Adrenal gland (tissue), 12 donors: ENCODE data around the gene REEP3. TPM values are rescaled to one million over a fixed set of nuclear protein-coding genes. Genes with fewer than 3 reads are reported as not detected.

Source experiments
- DNase-seq, 7 donors: peaks; one replicate each; pipeline ENCODE4 v3.0.0-alpha.2; 2019 to 2020
- H3K27ac ChIP-seq, 5 donors: fragments of 200-600 bp; sonication (generic) in 4 of 5; 1 replicate in 3 of 5; 2 replicates in 2 of 5; pipeline versions ENCODE4 v1.5.1 to v1.8.0; 2016 to 2020; ENCODE audit warnings: mild to moderate bottlenecking in 1 of 5
- H3K27me3 ChIP-seq: fragments of 200-600 bp; 2 replicates; pipeline ENCODE4 v1.8.0; 2021
- H3K36me3 ChIP-seq, 2 donors: fragments of 200-600 bp; replicated peaks in 1 of 2; 1 replicate in 1 of 2; 2 replicates in 1 of 2; pipeline versions ENCODE4 v1.5.1 to v1.8.0; 2018 to 2022
- H3K4me1 ChIP-seq, 2 donors: fragments of 200-600 bp; replicated peaks in 1 of 2; 1 replicate in 1 of 2; 2 replicates in 1 of 2; pipeline versions ENCODE4 v1.5.1 to v1.8.0; 2018 to 2021
- H3K4me3 ChIP-seq, 4 donors: fragments of 200-600 bp; sonication (generic) in 3 of 4; one replicate each; pipeline ENCODE4 v1.5.1; 2016 to 2018
- H3K9me3 ChIP-seq, 3 donors: fragments of 200-600 bp; sonication (generic) in 1 of 3; replicated peaks in 1 of 3; 1 replicate in 2 of 3; 2 replicates in 1 of 3; pipeline versions ENCODE4 v1.5.1 to v1.8.0; 2016 to 2021
- CTCF ChIP-seq, 6 experiments: fragments of 450-650 bp in 4 of 6; fragments of 200-600 bp in 2 of 6; sonication (generic) in 1 of 6; IDR thresholded peaks; 1 replicate in 5 of 6; 2 replicates in 1 of 6; pipeline versions ENCODE4 v1.5.1 to v1.8.0; 2016 to 2021; ENCODE audit warnings: antibody characterized with exemption in 6 of 6, mild to moderate bottlenecking in 2 of 6, moderate library complexity in 1 of 6
- POLR2A ChIP-seq, 2 donors: fragments of 450-650 bp; IDR thresholded peaks; one replicate each; pipeline ENCODE4 v1.6.1; 2017; ENCODE audit warnings: antibody characterized with exemption in 2 of 2, mild to moderate bottlenecking in 2 of 2, moderate library complexity in 1 of 2
- WGBS, 4 donors: extraction: QIAGEN DNeasy Blood & Tissue Kit in 2 of 4; methylation state at CpG; one replicate each; pipeline versions ENCODE4 v1.1.5 to v1.1.7; 2013 to 2017; 5-methylcytosine and 5-hydroxymethylcytosine counted together
- intact Hi-C, 2 donors: fragments of 100-400 bp; cut with DNase I; formaldehyde crosslinking; loops; one replicate each; pipeline versions ENCODE4 v1.14.1 to v1.15.0; 2022 to 2023
- polyA plus RNA-seq, 3 donors: library from polyadenylated mRNA; stranded (reverse); fragments of 200-250 nt in 2 of 3; fragments of 350-450 nt in 1 of 3; fragmentation: Illumina TruSeq in 1 of 3; extraction: RNeasy Lipid Tissue Mini Kit (QIAGEN cat#74804) in 1 of 3; gene quantifications; one replicate each; pipeline ENCODE4 v1.2.3, GENCODE V29; 2013 to 2014
- total RNA-seq, 9 donors: library from RNA; depleted of rRNA in 4 of 9; stranded (reverse); fragments of >200 nt in 4 of 9; fragments of 120-200 nt in 1 of 9; fragmentation: NEBNext Ultra II Directional in 1 of 9; extraction: Animal tissue kit (Norgen Biotek cat#: 25700) in 1 of 9; gene quantifications; one replicate each; pipeline versions ENCODE4 v1.1.0 to v1.2.4, GENCODE V29; 2013 to 2023
- donor health status: healthy with polysubstance abuse.
- donor health status: Bipolar disorder and iron deficiency.
- donor health status: DM: yes; HTN: yes; CAD: no.
- donor health status: DM: no; HTN: no; CAD: no.
- donor health status: DM: no; HTN: no; CAD: no.
- donor health status: DM: yes; HTN: yes; CAD: no.

Gene REEP3
- total and polyA plus RNA-seq, 12 donors: 5.1 to 79.8 (median 48.1) TPM

GRCh38 chr10:63600540-63600939, 79.3 kb downstream of the REEP3 start:
- no peak for TF ChIP-seq CTCF (IDR thresholded peaks at IDR 0.05)
- TF ChIP-seq POLR2A (IDR thresholded peaks at IDR 0.05): no peak
- H3K4me1 ChIP-seq: peaks cover 6 to 13% of the 10 kb centered on the region in 2 donors
- H3K4me3 ChIP-seq: no peak overlapping the region
- H3K27ac ChIP-seq: no peak overlapping the region
- no peak for DNase-seq
- 98 to 100% (median 100%) methylated on average over 1 of the region's 1 CpG for WGBS, 4 donors
- no peaks in the 10 kb centered on the region for H3K9me3 ChIP-seq
- peaks cover 0 to 3% of the 10 kb centered on the region in 2 donors for H3K36me3 ChIP-seq
- H3K27me3 ChIP-seq: no peaks in the 10 kb centered on the region
- intact Hi-C loops: no loop called here

DNA sequence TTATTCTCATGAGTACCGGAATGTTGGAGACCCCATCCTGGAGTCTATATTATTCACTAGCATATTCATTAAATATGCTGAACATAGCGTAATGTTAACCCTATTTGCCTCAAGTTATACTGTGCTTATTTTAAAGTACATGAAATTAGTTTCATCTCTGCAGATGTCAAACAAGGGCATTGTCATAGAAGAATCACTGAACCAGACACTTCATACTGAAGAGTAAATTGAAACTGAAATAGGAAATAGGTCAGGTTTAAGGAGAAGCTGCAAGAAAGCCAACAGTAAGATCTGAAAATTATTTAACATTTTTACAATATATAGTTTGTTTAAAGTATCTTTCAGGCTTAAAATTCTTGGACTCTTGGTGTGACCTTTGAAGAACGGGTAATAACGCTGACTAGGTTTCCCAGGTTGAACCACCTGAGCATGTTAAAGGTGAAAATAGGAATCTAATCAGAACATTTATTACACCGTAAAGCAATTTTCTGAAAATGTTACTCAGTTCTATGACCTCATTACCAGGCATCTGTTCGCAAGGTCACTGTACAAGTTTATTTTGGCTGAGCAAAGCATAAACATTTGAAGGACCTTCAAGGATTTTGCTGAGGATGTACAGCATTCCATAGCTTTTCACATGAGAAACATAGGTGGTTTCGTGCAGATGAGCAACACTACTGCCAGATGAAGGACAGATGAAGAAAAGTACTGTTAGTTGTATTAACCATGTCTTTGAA, 82.7 kb downstream of the REEP3 start:
- no peak for TF ChIP-seq CTCF (IDR thresholded peaks at IDR 0.05)
- no peak for TF ChIP-seq POLR2A (IDR thresholded peaks at IDR 0.05)
- Histone ChIP-seq H3K27ac (no peak overlapping the region), H3K9me3 (no peaks in the 10 kb centered on the region), H3K27me3 (no peaks in the 10 kb centered on the region), H3K4me3 (no peak overlapping the region), H3K4me1 (peaks cover 6 to 13% of the 10 kb centered on the region in 2 donors), H3K36me3 (no peaks in the 10 kb centered on the region)
- no peak for DNase-seq
- intact Hi-C loops: no loop called here
- WGBS, 4 donors: 54 to 73% (median 57%) methylated on average over 7 of the region's 7 CpGs

DNA sequence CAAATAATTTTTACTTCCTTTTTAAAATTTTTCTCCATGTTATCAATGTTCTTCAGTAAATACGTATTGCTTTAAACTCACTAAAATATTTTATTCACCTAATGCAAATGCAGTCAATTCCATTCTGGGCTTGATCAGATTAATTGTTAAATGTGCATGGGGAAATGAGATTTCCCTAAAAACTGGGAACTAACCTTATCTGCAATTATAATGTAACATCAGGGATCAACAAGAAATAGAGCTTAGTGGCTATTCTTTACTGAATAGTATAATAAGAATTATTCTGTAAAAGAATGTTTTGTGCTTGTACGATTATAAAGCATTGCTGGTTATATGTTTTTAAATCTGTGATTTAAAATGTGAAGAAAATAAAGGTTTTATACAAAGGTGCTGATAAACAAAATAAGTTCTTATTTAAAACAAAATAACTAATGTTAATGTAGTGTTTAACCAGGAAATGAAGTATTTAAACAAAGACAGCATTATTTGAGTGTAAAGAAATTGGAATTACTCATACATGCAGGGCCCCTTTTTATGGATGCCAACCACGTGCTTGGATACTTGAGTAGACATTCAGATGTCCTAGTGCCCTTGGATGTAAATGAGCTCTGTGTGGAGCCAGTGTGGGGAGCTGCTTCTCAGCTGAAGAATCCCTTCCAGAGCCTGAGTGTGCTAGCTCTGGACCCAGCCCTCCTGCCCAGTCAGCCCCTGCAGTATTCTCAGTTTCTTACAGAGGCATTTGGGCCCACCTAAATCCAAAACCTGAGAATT, 84.2 kb downstream of the REEP3 start:
- DNase-seq: no peak
- 88 to 95% (median 90%) methylated on average over 3 of the region's 3 CpGs for WGBS, 4 donors
- H3K9me3 ChIP-seq: no peaks in the 10 kb centered on the region
- no peak overlapping the region for H3K4me3 ChIP-seq
- H3K27me3 ChIP-seq: no peaks in the 10 kb centered on the region
- H3K4me1 ChIP-seq: peaks cover 6 to 13% of the 10 kb centered on the region in 2 donors
- intact Hi-C loops: no loop called here
- no peaks in the 10 kb centered on the region for H3K36me3 ChIP-seq
- TF ChIP-seq POLR2A (IDR thresholded peaks at IDR 0.05): no peak
- TF ChIP-seq CTCF (IDR thresholded peaks at IDR 0.05): no peak
- H3K27ac ChIP-seq: no peak overlapping the region

- no peak overlapping the region for H3K27ac ChIP-seq
- no peaks in the 10 kb centered on the region for H3K9me3 ChIP-seq
- H3K36me3 ChIP-seq: no peaks in the 10 kb centered on the region
- intact Hi-C loops: no loop called here
- no peaks in the 10 kb centered on the region for H3K27me3 ChIP-seq
- no peak for DNase-seq
- H3K4me3 ChIP-seq: no peak overlapping the region
- 86 to 95% (median 91%) methylated on average over 1 of the region's 1 CpG for WGBS, 4 donors
- no peak for TF ChIP-seq CTCF (IDR thresholded peaks at IDR 0.05)
- TF ChIP-seq POLR2A (IDR thresholded peaks at IDR 0.05): no peak
- H3K4me1 ChIP-seq: peaks cover 6 to 11% of the 10 kb centered on the region in 2 donors
Observed at GRCh38 chr10:63608511-63608910, 87.3 kb downstream of the REEP3 start.
